GM21526 (cell line): Measurements from ENCODE around the gene CLPSL2.

Experiments used
- ATAC-seq: cut with Tn5 transposase; IDR thresholded peaks from one replicate; pipeline ENCODE4 v1.9.1; 2021; ENCODE audit warnings: moderate library complexity; ENCODE audit not compliant: unreplicated experiment, low FRiP score

The CLPSL2 gene

GRCh38 chr6:35824552-35825192 is 48.3 kb downstream of the CLPSL2 start:
- ATAC-seq: no peak
